ENCODE measurements around the gene STAT5A.

DNA sequence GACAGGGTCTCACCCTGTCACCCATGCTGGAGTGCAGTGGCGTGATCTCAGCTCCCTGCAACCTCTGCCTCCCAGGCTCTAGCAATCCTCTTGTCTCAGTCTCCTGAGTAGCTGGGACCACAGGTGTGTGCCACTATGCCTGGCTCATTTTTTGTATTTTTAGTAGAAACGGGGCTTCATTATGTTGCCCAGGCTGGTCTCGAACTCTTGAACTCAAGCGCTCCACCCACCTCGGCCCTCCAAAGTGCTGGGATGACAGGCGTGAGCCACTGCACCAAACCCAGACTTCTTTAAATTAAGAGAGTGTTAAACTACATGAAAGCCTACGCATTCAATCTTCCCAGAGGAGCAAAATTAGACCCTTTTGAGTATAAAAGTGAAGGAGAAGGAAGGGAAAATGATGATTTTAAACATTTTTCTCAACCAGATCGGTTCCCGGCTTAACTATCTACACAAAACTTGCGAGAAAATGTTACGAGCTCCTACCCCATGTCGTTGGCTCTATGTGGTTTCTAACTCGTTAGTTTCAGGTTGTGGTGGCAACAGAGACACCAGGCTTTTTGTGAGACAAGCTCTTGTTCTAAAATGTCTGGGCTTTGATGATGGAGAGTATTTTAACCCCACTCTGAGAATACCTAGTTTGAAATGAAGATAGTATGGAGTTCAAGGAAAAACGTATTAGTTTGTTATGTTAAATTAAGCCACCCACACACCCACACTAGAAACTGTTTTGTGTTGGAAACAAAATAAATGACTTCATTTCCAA is 38.4 kb upstream of the STAT5A start:
- TF ChIP-seq POLR2AphosphoS5 (IDR thresholded peaks at IDR 0.05; ENCODE audit: low read depth, low read length) (no peak), TAF1 (IDR thresholded peaks at IDR 0.05; ENCODE audit: borderline replicate concordance, insufficient read depth, low read length) (no peak), SIN3A (IDR thresholded peaks at IDR 0.05; ENCODE audit: borderline replicate concordance, insufficient read depth, low read length) (no peak), FOXP2 (optimal IDR thresholded peaks at IDR 0.05; ENCODE audit: borderline replicate concordance, extremely low read depth, extremely low read length, insufficient read depth) (no peak)
- TF ChIP-seq, protein P1, sequence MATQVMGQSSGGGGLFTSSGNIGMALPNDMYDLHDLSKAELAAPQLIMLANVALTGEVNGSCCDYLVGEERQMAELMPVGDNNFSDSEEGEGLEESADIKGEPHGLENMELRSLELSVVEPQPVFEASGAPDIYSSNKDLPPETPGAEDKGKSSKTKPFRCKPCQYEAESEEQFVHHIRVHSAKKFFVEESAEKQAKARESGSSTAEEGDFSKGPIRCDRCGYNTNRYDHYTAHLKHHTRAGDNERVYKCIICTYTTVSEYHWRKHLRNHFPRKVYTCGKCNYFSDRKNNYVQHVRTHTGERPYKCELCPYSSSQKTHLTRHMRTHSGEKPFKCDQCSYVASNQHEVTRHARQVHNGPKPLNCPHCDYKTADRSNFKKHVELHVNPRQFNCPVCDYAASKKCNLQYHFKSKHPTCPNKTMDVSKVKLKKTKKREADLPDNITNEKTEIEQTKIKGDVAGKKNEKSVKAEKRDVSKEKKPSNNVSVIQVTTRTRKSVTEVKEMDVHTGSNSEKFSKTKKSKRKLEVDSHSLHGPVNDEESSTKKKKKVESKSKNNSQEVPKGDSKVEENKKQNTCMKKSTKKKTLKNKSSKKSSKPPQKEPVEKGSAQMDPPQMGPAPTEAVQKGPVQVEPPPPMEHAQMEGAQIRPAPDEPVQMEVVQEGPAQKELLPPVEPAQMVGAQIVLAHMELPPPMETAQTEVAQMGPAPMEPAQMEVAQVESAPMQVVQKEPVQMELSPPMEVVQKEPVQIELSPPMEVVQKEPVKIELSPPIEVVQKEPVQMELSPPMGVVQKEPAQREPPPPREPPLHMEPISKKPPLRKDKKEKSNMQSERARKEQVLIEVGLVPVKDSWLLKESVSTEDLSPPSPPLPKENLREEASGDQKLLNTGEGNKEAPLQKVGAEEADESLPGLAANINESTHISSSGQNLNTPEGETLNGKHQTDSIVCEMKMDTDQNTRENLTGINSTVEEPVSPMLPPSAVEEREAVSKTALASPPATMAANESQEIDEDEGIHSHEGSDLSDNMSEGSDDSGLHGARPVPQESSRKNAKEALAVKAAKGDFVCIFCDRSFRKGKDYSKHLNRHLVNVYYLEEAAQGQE (IDR thresholded peaks at IDR 0.05; ENCODE audit: insufficient read depth in 1 of 2, low read depth in 2 of 2, low read length in 2 of 2) = no peak

All from PFSK-1 (cell line).